ENCODE data around the gene TXNDC9. TPM values are rescaled to one million over a fixed set of nuclear protein-coding genes. Genes with fewer than 3 reads are reported as not detected.
A peak's percentile ranks its signal among the peaks of the same experiment; 100 is the strongest.

TXNDC9 gene
- total RNA-seq, 2 experiments from 2014 or later: 28.5 to 31.7 TPM

DNA sequence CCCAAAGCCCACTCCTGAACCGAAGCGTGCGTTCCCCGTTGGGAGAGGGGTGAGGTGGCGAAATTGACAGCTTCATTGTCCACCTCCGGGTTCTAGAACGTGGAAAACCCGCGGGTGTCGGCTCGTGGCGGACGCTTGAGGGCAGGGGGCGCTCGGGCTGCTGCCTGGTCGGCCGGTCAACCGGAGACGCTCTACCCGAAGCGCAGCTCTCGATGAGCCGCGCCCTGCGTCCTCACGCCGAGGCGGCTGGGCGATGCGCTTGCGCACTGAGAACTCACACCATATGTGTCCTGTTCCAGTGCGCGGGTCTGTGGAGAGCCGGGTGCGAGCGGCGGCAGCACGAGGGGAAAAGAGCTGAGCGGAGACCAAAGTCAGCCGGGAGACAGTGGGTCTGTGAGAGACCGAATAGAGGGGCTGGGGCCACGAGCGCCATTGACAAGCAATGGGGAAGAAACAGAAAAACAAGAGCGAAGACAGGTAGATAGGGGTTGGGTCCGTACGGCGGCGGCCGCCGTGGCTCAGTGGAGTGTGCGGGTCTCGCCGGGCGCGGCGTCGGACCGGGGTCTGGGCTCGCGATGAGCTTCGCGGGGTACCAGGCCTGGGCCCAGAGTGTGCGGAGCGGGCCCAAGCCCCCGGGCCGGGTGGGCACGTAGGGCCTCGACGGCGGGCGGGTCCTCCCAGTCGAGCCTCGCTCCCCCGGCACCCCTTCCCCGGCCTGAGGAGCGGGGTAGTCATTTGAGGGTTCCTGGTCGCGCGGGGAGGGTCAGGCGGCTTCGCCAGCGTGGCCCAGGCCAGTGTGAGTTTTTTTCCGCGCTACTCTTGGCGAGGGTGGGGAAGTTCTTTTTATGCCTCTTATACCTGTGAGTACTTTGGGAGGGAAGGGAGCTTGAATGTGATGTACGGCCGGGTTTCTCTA is 1.2 kb upstream of the TXNDC9 start, which contains the start of gene EIF5B:
Gene EIF5B, plus strand, starts transcription at position 277 of the 916 bp plus-strand sequence. Its CDS starts 166 bp downstream, at position 443.
- POLR2A ChIA-PET: interaction anchor here (0.7 to 3.5 kb wide), 6 partner anchors 10 to 189 kb away, joined by 3 to 19 read pairs (median 4); partner anchors contain the start of genes MITD1 and MRPL30
- no TSS peak for BruUV-seq (replicated peaks)
- CTCF ChIA-PET (ENCODE audit: unreplicated experiment): no interaction called here
- Histone ChIP-seq H3K9me2 (ENCODE audit: insufficient read depth, low read length) (no peaks in the 10 kb centered on the region), H4K20me1 (ENCODE audit: insufficient read depth, low read length) (peaks cover 27% of the 10 kb centered on the region), H3K4me1 (ENCODE audit: insufficient read depth, low read length, poor library complexity, severe bottlenecking) (peaks cover 33% of the 10 kb centered on the region), H2AFZ (ENCODE audit: low read length) (peak within 1 kb of the TSS; percentile 77; the same call in 1 of the 2 replicates), H3K4me3 (ENCODE audit: low read depth, low read length, poor library complexity, severe bottlenecking) (peak within 1 kb of the TSS; percentile 86), H3K4me2 (ENCODE audit: low read length) (peak within 1 kb of the TSS; percentile 91), H3K36me3 (ENCODE audit: insufficient read depth, low read length) (peaks cover 12% of the 10 kb centered on the region), H3K27ac (ENCODE audit: low read depth, low read length, poor library complexity, severe bottlenecking) (peak within 1 kb of the TSS; percentile 83), H3K79me2 (ENCODE audit: insufficient read depth, low read depth, low read length) (peaks cover 78% of the 10 kb centered on the region), H3K9me3 (ENCODE audit: low read length) (no peaks in the 10 kb centered on the region)
- TF ChIP-seq, protein P1, sequence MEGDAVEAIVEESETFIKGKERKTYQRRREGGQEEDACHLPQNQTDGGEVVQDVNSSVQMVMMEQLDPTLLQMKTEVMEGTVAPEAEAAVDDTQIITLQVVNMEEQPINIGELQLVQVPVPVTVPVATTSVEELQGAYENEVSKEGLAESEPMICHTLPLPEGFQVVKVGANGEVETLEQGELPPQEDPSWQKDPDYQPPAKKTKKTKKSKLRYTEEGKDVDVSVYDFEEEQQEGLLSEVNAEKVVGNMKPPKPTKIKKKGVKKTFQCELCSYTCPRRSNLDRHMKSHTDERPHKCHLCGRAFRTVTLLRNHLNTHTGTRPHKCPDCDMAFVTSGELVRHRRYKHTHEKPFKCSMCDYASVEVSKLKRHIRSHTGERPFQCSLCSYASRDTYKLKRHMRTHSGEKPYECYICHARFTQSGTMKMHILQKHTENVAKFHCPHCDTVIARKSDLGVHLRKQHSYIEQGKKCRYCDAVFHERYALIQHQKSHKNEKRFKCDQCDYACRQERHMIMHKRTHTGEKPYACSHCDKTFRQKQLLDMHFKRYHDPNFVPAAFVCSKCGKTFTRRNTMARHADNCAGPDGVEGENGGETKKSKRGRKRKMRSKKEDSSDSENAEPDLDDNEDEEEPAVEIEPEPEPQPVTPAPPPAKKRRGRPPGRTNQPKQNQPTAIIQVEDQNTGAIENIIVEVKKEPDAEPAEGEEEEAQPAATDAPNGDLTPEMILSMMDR (conservative IDR thresholded peaks at IDR 0.05; ENCODE audit: low read length): peak; percentile 87
- no peak for TF ChIP-seq EZH2phosphoT487 (IDR thresholded peaks at IDR 0.05; ENCODE audit: borderline replicate concordance, low read depth, low read length)
- intact Hi-C loops (cut with micrococcal nuclease; ENCODE audit: unreplicated experiment): loop anchor here (1.0 to 2.0 kb wide), 4 partner anchors 153 to 909 kb away; partner anchors contain the start of genes LIPT1, REV1 and TSGA10
- DNase-seq (ENCODE audit: low spot score): peak; percentile 98

DNA sequence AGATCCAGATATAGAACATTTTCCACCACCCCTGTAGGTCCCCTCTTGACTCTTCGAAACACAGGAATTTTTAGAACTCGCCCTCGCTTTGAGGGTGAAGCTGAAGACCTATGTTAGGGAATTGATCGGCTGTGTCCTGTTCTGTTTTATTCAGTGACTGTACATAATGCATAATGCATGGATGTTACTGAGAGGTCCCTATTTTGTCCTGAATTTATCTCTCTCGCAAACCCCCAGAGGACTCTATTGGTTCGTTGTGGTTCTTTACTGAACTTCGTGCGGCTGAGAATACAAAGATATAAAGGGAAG is 625 bp upstream of the TXNDC9 start:
- Histone ChIP-seq H3K36me3 (ENCODE audit: insufficient read depth, low read length) (peaks cover 19% of the 10 kb centered on the region), H3K9me2 (ENCODE audit: insufficient read depth, low read length) (no peaks in the 10 kb centered on the region), H3K9me3 (ENCODE audit: low read length) (no peaks in the 10 kb centered on the region), H3K4me2 (ENCODE audit: low read length) (peak overlapping the region; percentile 91), H3K79me2 (ENCODE audit: insufficient read depth, low read depth, low read length) (peaks cover 72% of the 10 kb centered on the region), H3K27ac (ENCODE audit: low read depth, low read length, poor library complexity, severe bottlenecking) (peak overlapping the region; percentile 83), H4K20me1 (ENCODE audit: insufficient read depth, low read length) (peaks cover 27% of the 10 kb centered on the region), H3K4me3 (ENCODE audit: low read depth, low read length, poor library complexity, severe bottlenecking) (peak overlapping the region; percentile 86), H3K4me1 (ENCODE audit: insufficient read depth, low read length, poor library complexity, severe bottlenecking) (peaks cover 33% of the 10 kb centered on the region), H2AFZ (ENCODE audit: low read length) (peak overlapping the region; percentile 77; the same call in 1 of the 2 replicates)
- ChIA-PET POLR2A (interaction anchor here (0.6 to 3.5 kb wide), 5 partner anchors 11 to 189 kb away, joined by 3 to 19 read pairs (median 3); partner anchors contain the start of genes MITD1 and MRPL30), CTCF (ENCODE audit: unreplicated experiment) (no interaction called here)
- no peak for DNase-seq (ENCODE audit: low spot score)
- intact Hi-C loops (cut with micrococcal nuclease; ENCODE audit: unreplicated experiment): loop anchor here (1.0 to 2.0 kb wide), 5 partner anchors 154 to 910 kb away; partner anchors contain the start of genes LIPT1, MITD1, MRPL30 and REV1
- TF ChIP-seq, protein P1 (conservative IDR thresholded peaks at IDR 0.05; ENCODE audit: low read length): no peak
- no peak for TF ChIP-seq EZH2phosphoT487 (IDR thresholded peaks at IDR 0.05; ENCODE audit: borderline replicate concordance, low read depth, low read length)
- BruUV-seq (replicated peaks): no TSS peak

All from OCI-LY7 (cell line).